Upper lobe of right lung (tissue), 1 donor: ENCODE results near the gene WDR82. TPM values are rescaled to one million over a fixed set of nuclear protein-coding genes. Genes with fewer than 3 reads are reported as not detected.
A peak's percentile ranks its signal among the peaks of the same experiment; 100 is the strongest.

Experiments used
- ATAC-seq: fragments of 200-7000 bp; cut with Tn5 transposase; one replicate; pipeline ENCODE4 v1.9.1; 2020; ENCODE audit warnings: mild to moderate bottlenecking, moderate library complexity
- DNase-seq: peaks from one replicate; pipeline ENCODE4 v3.0.0-alpha.2; 2020
- H3K27ac ChIP-seq: fragments of 200-600 bp; one replicate; pipeline ENCODE4 v1.8.0; 2022
- H3K27me3 ChIP-seq: fragments of 200-600 bp; one replicate; pipeline ENCODE4 v1.8.0; 2022; ENCODE audit warnings: mild to moderate bottlenecking
- H3K36me3 ChIP-seq: fragments of 200-600 bp; one replicate; pipeline ENCODE4 v1.8.0; 2022
- H3K4me1 ChIP-seq: fragments of 200-600 bp; one replicate; pipeline ENCODE4 v1.8.0; 2022
- H3K4me3 ChIP-seq: fragments of 200-600 bp; one replicate; pipeline ENCODE4 v1.8.0; 2022; ENCODE audit warnings: mild to moderate bottlenecking
- H3K9me3 ChIP-seq: fragments of 200-600 bp; one replicate; pipeline ENCODE4 v1.8.0; 2022
- CTCF ChIP-seq: fragments of 200-600 bp; IDR thresholded peaks from one replicate; pipeline ENCODE4 v1.8.0; 2022; ENCODE audit warnings: antibody characterized with exemption
- intact Hi-C: fragments of 100-400 bp; cut with DNase I; formaldehyde crosslinking; loops from one replicate; pipeline ENCODE4 v1.11.0; 2022
- total RNA-seq: library from RNA; stranded (reverse); fragmentation: NEBNext Ultra II Directional; extraction: Animal tissue kit (Norgen Biotek cat#: 25700); gene quantifications from one replicate; pipeline ENCODE4 v1.2.1, GENCODE V29; 2021
- donor health status: DM: no; HTN: yes; CAD: no; lungs with severe emphysema.

WDR82 gene
- total RNA-seq, 1 donor from 2014 or later = 61.9 TPM

GRCh38 chr3:52226229-52226817 lies 52.1 kb downstream of the WDR82 start:
- DNase-seq (peak; percentile 57), ATAC-seq (no peak)
- intact Hi-C loops = no loop called here
- Histone ChIP-seq H3K36me3 (peaks cover 35% of the 10 kb centered on the region), H3K27me3 (no peaks in the 10 kb centered on the region), H3K4me3 (no peak overlapping the region), H3K4me1 (no peaks in the 10 kb centered on the region), H3K9me3 (no peaks in the 10 kb centered on the region), H3K27ac (no peak overlapping the region)
- no peak for TF ChIP-seq CTCF

- intact Hi-C loops = no loop called here
- peaks cover 28% of the 10 kb centered on the region for H3K36me3 ChIP-seq
- DNase-seq (peak; percentile 57), ATAC-seq (no peak)
- H3K9me3 ChIP-seq = no peaks in the 10 kb centered on the region
- H3K4me3 ChIP-seq = no peak within 1 kb of the TSS
- peaks cover 7% of the 10 kb centered on the region for H3K4me1 ChIP-seq
- H3K27ac ChIP-seq = no peak within 1 kb of the TSS
- no peaks in the 10 kb centered on the region for H3K27me3 ChIP-seq
- no peak for TF ChIP-seq CTCF
These were observed 52.8 kb downstream of the WDR82 start, which contains the start of gene TLR9 for GRCh38 chr3:52225452-52226228. TLR9 (minus strand) TSS chr3:52225645; CDS start chr3:52225529, 116 bp downstream.

GRCh38 chr3:52223449-52224408 lies 54.7 kb downstream of the WDR82 start:
- Histone ChIP-seq H3K4me3 (no peak overlapping the region), H3K9me3 (no peaks in the 10 kb centered on the region), H3K27ac (no peak overlapping the region), H3K4me1 (peaks cover 19% of the 10 kb centered on the region), H3K36me3 (peaks cover 9% of the 10 kb centered on the region), H3K27me3 (no peaks in the 10 kb centered on the region)
- ATAC-seq (no peak), DNase-seq (peak; percentile 61)
- intact Hi-C loops = loop anchor here (5.0 kb wide), 1 partner anchor 114 kb away; no protein-coding TSS in a partner anchor
- no peak for TF ChIP-seq CTCF

GRCh38 chr3:52222319-52223221 lies 55.9 kb downstream of the WDR82 start:
- no peak for ATAC-seq
- intact Hi-C loops = loop anchor here (5.0 kb wide), 1 partner anchor 115 kb away; no protein-coding TSS in a partner anchor
- H3K9me3 ChIP-seq = no peaks in the 10 kb centered on the region
- no peak overlapping the region for H3K27ac ChIP-seq
- H3K27me3 ChIP-seq = no peaks in the 10 kb centered on the region
- peak; percentile 64 for DNase-seq
- no peak overlapping the region for H3K4me3 ChIP-seq
- TF ChIP-seq CTCF = no peak
- H3K36me3 ChIP-seq = no peaks in the 10 kb centered on the region
- peaks cover 31% of the 10 kb centered on the region for H3K4me1 ChIP-seq
